Colonic mucosa (tissue), 4 donors: ENCODE measurements around the gene TSPAN3. TPM values are rescaled to one million over a fixed set of nuclear protein-coding genes. Genes with fewer than 3 reads are reported as not detected.
A peak's percentile ranks its signal among the peaks of the same experiment; 100 is the strongest.

Source experiments
- DNase-seq: peaks from one replicate; pipeline ENCODE4 v3.0.0-alpha.2; 2020
- H3K27ac ChIP-seq: fragments of 200-600 bp; one replicate; pipeline ENCODE4 v1.8.0; 2021
- H3K27me3 ChIP-seq: fragments of 200-600 bp; one replicate; pipeline ENCODE4 v1.8.0; 2021
- H3K36me3 ChIP-seq: fragments of 200-600 bp; one replicate; pipeline ENCODE4 v1.8.0; 2021
- H3K4me1 ChIP-seq: fragments of 200-600 bp; one replicate; pipeline ENCODE4 v1.8.0; 2021; ENCODE audit warnings: mild to moderate bottlenecking
- H3K4me3 ChIP-seq: fragments of 200-600 bp; one replicate; pipeline ENCODE4 v1.8.0; 2021
- H3K9ac ChIP-seq, 2 donors: one replicate each; pipeline ENCODE4 v1.7.0; 2013; ENCODE audit warnings: control low read depth in 2 of 2, low read depth in 2 of 2, low read length in 2 of 2
- H3K9me3 ChIP-seq: fragments of 200-600 bp; one replicate; pipeline ENCODE4 v1.8.0; 2021
- intact Hi-C: fragments of 100-400 bp; cut with DNase I; formaldehyde crosslinking; loops from one replicate; pipeline ENCODE4 v1.14.1; 2022
- total RNA-seq, 2 donors: library from RNA; stranded (reverse); fragmentation: NEBNext Ultra II Directional in 1 of 2; extraction: Animal tissue kit (Norgen Biotek cat#: 25700) in 1 of 2; gene quantifications; one replicate each; pipeline ENCODE4 v1.2.1, GENCODE V29; 2021
- TF ChIP-seq, protein P1 (sequence below): fragments of 200-600 bp; IDR thresholded peaks from one replicate; pipeline ENCODE4 v1.8.0; 2022; ENCODE audit warnings: antibody characterized with exemption, mild to moderate bottlenecking
- donor health status: healthy.
- donor health status: DM: no; HTN: no; CAD: no.
- donor health status: DM: no; HTN: no; CAD: no.

Gene TSPAN3
- total RNA-seq, 2 donors from 2014 or later: 594 to 841 TPM

DNA sequence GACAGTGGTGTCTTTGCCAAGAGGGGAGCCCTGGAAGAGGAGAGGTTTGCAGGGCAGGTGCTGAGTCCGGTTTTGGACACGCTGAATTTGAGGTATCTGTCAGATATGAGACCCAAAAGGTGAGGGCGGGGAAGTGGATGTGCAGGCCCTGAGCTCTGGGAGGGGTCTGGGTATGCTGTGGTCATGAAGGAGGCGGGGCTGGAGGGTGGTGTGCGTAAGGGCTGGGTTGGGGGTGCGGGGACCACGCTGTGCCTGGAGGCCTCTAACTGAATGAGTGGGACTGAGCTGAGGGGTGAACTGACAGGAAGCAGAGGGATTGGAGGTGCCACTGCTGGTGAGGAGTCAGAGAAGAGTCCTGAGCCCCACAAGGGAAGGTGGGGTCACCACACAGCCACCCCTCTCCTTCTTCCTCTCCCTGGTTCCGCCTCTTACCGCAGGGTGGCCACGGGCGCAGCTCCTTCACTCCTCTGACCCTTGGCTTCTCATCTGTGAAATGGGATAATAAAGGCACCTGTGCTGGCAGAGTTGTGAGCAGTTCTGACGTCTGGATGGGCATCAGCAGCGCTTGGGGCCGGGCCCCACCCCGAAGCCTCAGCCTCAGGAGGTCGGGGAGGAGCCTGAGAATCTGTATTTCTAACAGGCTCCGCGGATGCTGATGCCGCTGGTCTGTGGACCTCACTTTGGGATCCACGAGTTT, 47.2 kb downstream of the TSPAN3 start:
- no peak for DNase-seq

DNA sequence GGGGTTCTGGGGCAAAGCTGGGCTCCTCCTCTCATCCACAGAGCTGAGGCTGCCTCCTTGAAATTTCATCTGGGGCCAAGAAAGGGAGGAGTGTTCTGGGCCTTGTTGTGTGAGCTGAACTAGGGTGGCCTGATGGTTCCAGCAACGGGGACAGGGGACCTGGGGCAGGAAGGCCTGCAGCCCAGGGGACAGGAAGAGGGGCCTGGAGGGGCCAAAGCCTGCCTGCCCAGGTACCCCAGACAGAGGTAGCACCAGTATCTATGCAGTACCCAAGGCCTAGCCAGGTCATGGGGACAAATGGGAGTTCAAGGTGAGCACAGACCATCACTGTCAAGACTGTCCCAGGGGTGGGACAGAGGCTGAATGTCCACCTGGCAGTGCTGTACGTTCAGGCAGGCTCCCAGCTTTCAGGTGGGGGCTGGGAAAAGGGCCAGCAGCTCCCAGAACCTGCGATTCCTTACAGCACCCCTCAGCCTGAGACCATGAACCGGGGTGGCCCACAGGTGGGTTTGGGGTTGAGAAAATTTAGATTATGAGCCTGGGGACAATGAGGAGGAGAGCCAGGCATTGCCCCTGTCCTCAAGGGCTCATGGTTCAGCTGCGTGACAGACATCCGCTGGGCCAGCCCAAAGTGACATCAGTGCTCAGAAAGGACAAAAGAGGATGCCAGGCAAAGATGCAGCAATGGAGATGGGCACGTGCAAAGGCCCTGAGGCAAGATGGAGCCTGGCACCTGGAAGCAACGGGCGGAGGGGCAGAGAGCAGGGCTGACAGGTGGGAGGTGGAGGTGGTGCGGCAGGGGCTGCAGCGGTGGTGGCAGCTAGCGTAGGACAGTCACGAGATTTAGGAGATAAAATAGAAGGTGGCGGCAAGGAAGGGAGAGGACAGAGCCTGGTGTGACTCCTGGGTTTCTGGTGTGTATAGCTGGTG, 48.0 kb downstream of the TSPAN3 start:
- H3K9me3 ChIP-seq: no peaks in the 10 kb centered on the region
- TF ChIP-seq, protein P1, sequence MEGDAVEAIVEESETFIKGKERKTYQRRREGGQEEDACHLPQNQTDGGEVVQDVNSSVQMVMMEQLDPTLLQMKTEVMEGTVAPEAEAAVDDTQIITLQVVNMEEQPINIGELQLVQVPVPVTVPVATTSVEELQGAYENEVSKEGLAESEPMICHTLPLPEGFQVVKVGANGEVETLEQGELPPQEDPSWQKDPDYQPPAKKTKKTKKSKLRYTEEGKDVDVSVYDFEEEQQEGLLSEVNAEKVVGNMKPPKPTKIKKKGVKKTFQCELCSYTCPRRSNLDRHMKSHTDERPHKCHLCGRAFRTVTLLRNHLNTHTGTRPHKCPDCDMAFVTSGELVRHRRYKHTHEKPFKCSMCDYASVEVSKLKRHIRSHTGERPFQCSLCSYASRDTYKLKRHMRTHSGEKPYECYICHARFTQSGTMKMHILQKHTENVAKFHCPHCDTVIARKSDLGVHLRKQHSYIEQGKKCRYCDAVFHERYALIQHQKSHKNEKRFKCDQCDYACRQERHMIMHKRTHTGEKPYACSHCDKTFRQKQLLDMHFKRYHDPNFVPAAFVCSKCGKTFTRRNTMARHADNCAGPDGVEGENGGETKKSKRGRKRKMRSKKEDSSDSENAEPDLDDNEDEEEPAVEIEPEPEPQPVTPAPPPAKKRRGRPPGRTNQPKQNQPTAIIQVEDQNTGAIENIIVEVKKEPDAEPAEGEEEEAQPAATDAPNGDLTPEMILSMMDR: no peak
- intact Hi-C loops: loop anchor here (5.0 kb wide), 1 partner anchor 519 kb away; no protein-coding TSS in a partner anchor
- no peaks in the 10 kb centered on the region for H3K4me1 ChIP-seq
- H3K36me3 ChIP-seq: no peaks in the 10 kb centered on the region
- H3K27ac ChIP-seq: no peak overlapping the region
- H3K4me3 ChIP-seq: no peak overlapping the region
- H3K9ac ChIP-seq: peak overlapping the region in 1 of 2 donors; percentile 24
- DNase-seq: no peak
- H3K27me3 ChIP-seq: no peaks in the 10 kb centered on the region

More for the DNA sequence above, 47.2 kb downstream of the TSPAN3 start:
- intact Hi-C loops: loop anchor here (5.0 kb wide), 1 partner anchor 519 kb away; no protein-coding TSS in a partner anchor
- Histone ChIP-seq H3K27ac (no peak overlapping the region), H3K4me1 (peaks cover 5% of the 10 kb centered on the region), H3K9ac (no peak overlapping the region), H3K27me3 (no peaks in the 10 kb centered on the region), H3K9me3 (no peaks in the 10 kb centered on the region), H3K36me3 (no peaks in the 10 kb centered on the region), H3K4me3 (no peak overlapping the region)
- TF ChIP-seq, protein P1: no peak

DNA sequence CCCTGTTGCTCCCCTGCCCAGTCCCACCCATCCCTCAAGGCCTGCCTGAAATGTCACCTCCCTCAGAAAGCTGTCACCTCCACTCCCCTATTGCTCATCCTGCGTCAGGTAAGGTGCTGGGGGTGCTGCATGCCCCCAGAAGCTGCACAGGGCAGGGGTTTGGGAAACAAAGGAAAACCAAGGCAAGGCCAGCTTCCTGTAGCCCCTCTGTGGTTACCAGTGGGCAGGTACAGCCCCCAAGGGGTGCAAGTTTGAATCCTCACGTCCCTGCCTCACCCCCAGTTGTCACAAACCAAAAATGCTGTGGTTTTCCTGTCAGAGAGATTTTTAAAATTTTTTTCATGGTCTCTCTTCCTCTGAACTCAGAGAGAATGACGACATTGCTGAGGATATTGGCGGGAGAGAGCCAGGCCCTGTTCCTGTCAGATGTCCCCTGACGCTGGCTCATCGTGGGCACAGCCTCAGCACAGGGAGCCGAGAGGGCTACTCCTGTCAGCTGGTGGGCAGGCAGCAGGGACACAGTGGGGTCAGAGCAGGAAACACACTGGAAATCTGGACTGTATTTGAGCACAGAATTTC, 49.0 kb downstream of the TSPAN3 start:
- no peaks in the 10 kb centered on the region for H3K36me3 ChIP-seq
- TF ChIP-seq, protein P1: no peak
- intact Hi-C loops: loop anchor here (5.0 kb wide), 1 partner anchor 520 kb away; no protein-coding TSS in a partner anchor
- no peaks in the 10 kb centered on the region for H3K9me3 ChIP-seq
- H3K27ac ChIP-seq: no peak overlapping the region
- H3K4me1 ChIP-seq: no peaks in the 10 kb centered on the region
- no peaks in the 10 kb centered on the region for H3K27me3 ChIP-seq
- no peak overlapping the region for H3K9ac ChIP-seq
- DNase-seq: no peak
- no peak overlapping the region for H3K4me3 ChIP-seq

DNA sequence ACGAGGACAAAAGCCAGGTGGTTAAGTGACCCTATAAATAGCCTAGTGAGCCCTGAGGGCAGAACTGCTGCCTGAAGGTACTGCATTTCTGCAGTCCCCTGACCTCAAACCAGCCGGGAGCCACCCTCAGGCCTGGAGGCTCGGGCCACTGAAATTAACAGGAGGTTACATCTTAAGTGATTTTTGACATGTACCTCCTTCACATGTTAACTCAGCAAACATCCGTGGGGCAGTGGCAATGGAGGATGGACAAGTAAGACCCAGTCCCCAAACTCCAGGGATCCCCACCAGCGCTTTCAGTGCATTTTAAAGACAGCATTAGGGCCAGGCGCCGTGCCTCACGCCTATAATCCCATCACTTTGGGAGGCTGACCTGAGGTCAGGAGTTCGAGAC, 49.8 kb downstream of the TSPAN3 start:
- Histone ChIP-seq H3K27ac (no peak overlapping the region), H3K9me3 (no peaks in the 10 kb centered on the region), H3K9ac (no peak overlapping the region), H3K4me3 (no peak overlapping the region), H3K27me3 (no peaks in the 10 kb centered on the region), H3K4me1 (no peaks in the 10 kb centered on the region), H3K36me3 (no peaks in the 10 kb centered on the region)
- TF ChIP-seq, protein P1: no peak
- DNase-seq: no peak
- intact Hi-C loops: loop anchor here (5.0 kb wide), 1 partner anchor 521 kb away; no protein-coding TSS in a partner anchor
